Measurements from ENCODE around the gene NME9.

Gene NME9

GRCh38 chr3:138297876-138298275, 31.8 kb downstream of the NME9 start:
- Histone ChIP-seq H3K4me3 (replicated peaks; ENCODE audit: insufficient read depth, low read length) (no peak overlapping the region), H3K27me3 (ENCODE audit: insufficient read depth, poor library complexity, severe bottlenecking) (no peaks in the 10 kb centered on the region), H3K27ac (replicated peaks) (no peak overlapping the region)
- no peak for DNase-seq (ENCODE audit: low read depth in 1 of 2, low spot score in 1 of 2)
- no peak for TF ChIP-seq GABPA (IDR thresholded peaks at IDR 0.05; ENCODE audit: low read depth)
- TF ChIP-seq SPI1 (IDR thresholded peaks at IDR 0.05; ENCODE audit: borderline replicate concordance, low read depth): no peak
- TF ChIP-seq, protein P1, sequence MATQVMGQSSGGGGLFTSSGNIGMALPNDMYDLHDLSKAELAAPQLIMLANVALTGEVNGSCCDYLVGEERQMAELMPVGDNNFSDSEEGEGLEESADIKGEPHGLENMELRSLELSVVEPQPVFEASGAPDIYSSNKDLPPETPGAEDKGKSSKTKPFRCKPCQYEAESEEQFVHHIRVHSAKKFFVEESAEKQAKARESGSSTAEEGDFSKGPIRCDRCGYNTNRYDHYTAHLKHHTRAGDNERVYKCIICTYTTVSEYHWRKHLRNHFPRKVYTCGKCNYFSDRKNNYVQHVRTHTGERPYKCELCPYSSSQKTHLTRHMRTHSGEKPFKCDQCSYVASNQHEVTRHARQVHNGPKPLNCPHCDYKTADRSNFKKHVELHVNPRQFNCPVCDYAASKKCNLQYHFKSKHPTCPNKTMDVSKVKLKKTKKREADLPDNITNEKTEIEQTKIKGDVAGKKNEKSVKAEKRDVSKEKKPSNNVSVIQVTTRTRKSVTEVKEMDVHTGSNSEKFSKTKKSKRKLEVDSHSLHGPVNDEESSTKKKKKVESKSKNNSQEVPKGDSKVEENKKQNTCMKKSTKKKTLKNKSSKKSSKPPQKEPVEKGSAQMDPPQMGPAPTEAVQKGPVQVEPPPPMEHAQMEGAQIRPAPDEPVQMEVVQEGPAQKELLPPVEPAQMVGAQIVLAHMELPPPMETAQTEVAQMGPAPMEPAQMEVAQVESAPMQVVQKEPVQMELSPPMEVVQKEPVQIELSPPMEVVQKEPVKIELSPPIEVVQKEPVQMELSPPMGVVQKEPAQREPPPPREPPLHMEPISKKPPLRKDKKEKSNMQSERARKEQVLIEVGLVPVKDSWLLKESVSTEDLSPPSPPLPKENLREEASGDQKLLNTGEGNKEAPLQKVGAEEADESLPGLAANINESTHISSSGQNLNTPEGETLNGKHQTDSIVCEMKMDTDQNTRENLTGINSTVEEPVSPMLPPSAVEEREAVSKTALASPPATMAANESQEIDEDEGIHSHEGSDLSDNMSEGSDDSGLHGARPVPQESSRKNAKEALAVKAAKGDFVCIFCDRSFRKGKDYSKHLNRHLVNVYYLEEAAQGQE (IDR thresholded peaks at IDR 0.05; ENCODE audit: insufficient replicate concordance, low read depth): no peak
- TF ChIP-seq POLR2AphosphoS5 (IDR thresholded peaks at IDR 0.05; ENCODE audit: low read depth): no peak
- no peak for TF ChIP-seq CTCF (IDR thresholded peaks at IDR 0.05; ENCODE audit: insufficient read depth, low read length)

DNA sequence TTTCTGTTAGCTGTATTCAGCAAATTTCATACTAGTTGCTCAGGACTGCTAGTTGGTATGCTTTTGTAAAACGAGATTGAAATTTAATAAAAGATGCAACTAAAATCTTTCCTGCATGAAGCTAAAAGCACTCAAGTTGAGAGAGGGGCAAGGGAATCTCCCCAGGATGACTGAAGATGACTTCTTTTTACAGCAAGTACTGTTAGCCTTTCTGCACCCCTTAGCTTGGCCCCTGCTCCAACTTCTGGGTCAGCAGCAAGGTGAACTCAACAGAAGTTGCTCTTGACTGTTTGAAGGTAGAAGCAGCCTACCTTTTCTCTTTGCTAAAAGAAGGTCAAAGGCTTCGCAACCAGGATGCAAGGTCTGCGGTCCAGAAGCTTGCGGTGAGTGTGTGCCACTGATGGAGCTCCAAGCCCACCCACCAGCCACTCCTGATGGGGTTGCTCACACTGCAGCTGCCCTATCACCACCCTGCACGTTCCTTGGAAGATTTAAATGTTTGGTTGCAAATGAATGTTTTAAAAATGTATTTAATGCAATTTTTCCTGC, 32.5 kb downstream of the NME9 start:
- H3K27ac ChIP-seq (replicated peaks): no peak overlapping the region
- H3K4me3 ChIP-seq (replicated peaks; ENCODE audit: insufficient read depth, low read length): no peak overlapping the region
- TF ChIP-seq SPI1 (IDR thresholded peaks at IDR 0.05; ENCODE audit: borderline replicate concordance, low read depth): no peak
- H3K27me3 ChIP-seq (ENCODE audit: insufficient read depth, poor library complexity, severe bottlenecking): no peaks in the 10 kb centered on the region
- DNase-seq (ENCODE audit: low read depth in 1 of 2, low spot score in 1 of 2): no peak

DNA sequence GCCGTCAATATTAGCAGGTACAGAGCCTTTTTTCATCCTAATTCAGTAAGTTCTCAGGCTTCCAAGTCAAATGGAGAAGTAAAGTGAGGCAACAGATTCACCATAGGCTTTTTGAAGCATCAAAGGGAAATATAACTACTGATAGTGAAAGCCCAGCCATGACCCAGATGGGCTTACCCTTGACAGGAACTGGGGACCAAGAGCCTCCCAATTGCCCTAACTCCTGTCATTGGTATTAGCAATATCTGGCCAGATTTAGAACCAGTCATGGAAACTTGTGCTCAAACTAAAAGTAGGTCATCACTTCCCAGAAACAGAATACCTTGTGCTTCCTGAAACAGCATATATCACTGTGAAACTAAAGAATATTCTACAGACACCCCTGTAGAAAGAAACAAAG, 33.0 kb downstream of the NME9 start:
- Histone ChIP-seq H3K27me3 (ENCODE audit: insufficient read depth, poor library complexity, severe bottlenecking) (no peaks in the 10 kb centered on the region), H3K4me3 (replicated peaks; ENCODE audit: insufficient read depth, low read length) (no peak overlapping the region), H3K27ac (replicated peaks) (no peak overlapping the region)
- DNase-seq (ENCODE audit: low read depth in 1 of 2, low spot score in 1 of 2): no peak
- TF ChIP-seq SPI1 (IDR thresholded peaks at IDR 0.05; ENCODE audit: borderline replicate concordance, low read depth) (no peak), GABPA (IDR thresholded peaks at IDR 0.05; ENCODE audit: low read depth) (no peak), POLR2AphosphoS5 (IDR thresholded peaks at IDR 0.05; ENCODE audit: low read depth) (no peak), CTCF (IDR thresholded peaks at IDR 0.05; ENCODE audit: insufficient read depth, low read length) (no peak)
- TF ChIP-seq, protein P1 (IDR thresholded peaks at IDR 0.05; ENCODE audit: insufficient replicate concordance, low read depth): no peak

DNA sequence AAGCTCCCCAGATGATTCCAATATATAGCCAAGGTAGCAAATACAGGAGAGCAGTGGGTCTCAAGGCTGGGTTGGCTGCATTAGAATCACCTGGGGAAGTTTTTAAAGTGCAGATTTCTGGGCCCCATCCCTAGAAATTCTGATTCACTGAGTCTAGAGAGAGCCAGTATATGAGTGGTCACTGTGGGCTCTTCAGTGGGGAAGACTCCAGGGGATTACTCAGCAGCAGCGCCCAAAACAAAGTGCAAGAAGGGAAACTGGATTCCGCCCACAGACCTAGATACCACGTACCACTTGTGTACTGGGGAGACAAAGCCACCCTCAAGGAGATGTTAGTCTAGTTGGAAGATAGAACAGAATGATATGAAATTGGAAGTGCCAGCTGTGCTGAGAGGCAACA, 40.0 kb downstream of the NME9 start:
- Histone ChIP-seq H3K27me3 (ENCODE audit: insufficient read depth, poor library complexity, severe bottlenecking) (no peaks in the 10 kb centered on the region), H3K4me3 (replicated peaks; ENCODE audit: insufficient read depth, low read length) (no peak overlapping the region), H3K27ac (replicated peaks) (no peak overlapping the region)
- no peak for DNase-seq (ENCODE audit: low read depth in 1 of 2, low spot score in 1 of 2)
- TF ChIP-seq CTCF (IDR thresholded peaks at IDR 0.05; ENCODE audit: insufficient read depth, low read length) (no peak), SPI1 (IDR thresholded peaks at IDR 0.05; ENCODE audit: borderline replicate concordance, low read depth) (no peak), POLR2AphosphoS5 (IDR thresholded peaks at IDR 0.05; ENCODE audit: low read depth) (no peak)
- TF ChIP-seq, protein P1 (IDR thresholded peaks at IDR 0.05; ENCODE audit: insufficient replicate concordance, low read depth): no peak

All from HL-60 (cell line).